CD14-positive monocyte (primary cell): ENCODE measurements around the gene DENND6B. TPM values are rescaled to one million over a fixed set of nuclear protein-coding genes. Genes with fewer than 3 reads are reported as not detected.

Source experiments
- DNase-seq, 3 donors: peaks; one replicate each; pipeline ENCODE4 v3.0.0-alpha.2; 2011 to 2022
- H2AFZ ChIP-seq: 2 replicates; pipeline ENCODE4 v1.6.0; 2012; ENCODE audit warnings: mild to moderate bottlenecking, low read depth, low read length, inconsistent platforms; ENCODE audit not compliant: insufficient read depth, poor library complexity, severe bottlenecking
- H3K27ac ChIP-seq, 2 donors: 1 replicate in 1 of 2; 2 replicates in 1 of 2; pipeline ENCODE4 v1.5.1; 2012 to 2013; ENCODE audit warnings: low read length in 2 of 2, control low read depth in 1 of 2, inconsistent platforms in 1 of 2, low read depth in 1 of 2, mild to moderate bottlenecking in 1 of 2
- H3K27me3 ChIP-seq, 2 donors: one replicate each; pipeline versions ENCODE4 v1.6.0 to v1.6.1; 2011 to 2013; ENCODE audit warnings: low read length in 2 of 2; ENCODE audit not compliant: control insufficient read depth in 2 of 2, insufficient read depth in 2 of 2
- H3K36me3 ChIP-seq, 2 donors: replicated peaks in 1 of 2; 1 replicate in 1 of 2; 2 replicates in 1 of 2; pipeline versions ENCODE4 v1.5.1 to v1.6.1; 2012 to 2013; ENCODE audit warnings: low read length in 2 of 2, control low read depth in 1 of 2, inconsistent platforms in 1 of 2, mild to moderate bottlenecking in 1 of 2; ENCODE audit not compliant: insufficient read depth in 2 of 2, control insufficient read depth in 1 of 2
- H3K4me1 ChIP-seq, 2 donors: 1 replicate in 1 of 2; 2 replicates in 1 of 2; pipeline versions ENCODE4 v1.5.1 to v1.6.1; 2012 to 2013; ENCODE audit warnings: low read length in 2 of 2, control low read depth in 1 of 2, inconsistent platforms in 1 of 2, mild to moderate bottlenecking in 1 of 2, moderate library complexity in 1 of 2; ENCODE audit not compliant: insufficient read depth in 2 of 2, control insufficient read depth in 1 of 2
- H3K4me2 ChIP-seq: replicated peaks from 2 replicates; pipeline ENCODE3; 2012; ENCODE audit warnings: low read length, moderate library complexity, mild to moderate bottlenecking; ENCODE audit not compliant: poor library complexity, severe bottlenecking; ENCODE audit errors: extremely low read depth
- H3K4me3 ChIP-seq, 3 experiments: fragments of 200-600 bp in 1 of 3; sonication (generic) in 1 of 3; replicated peaks in 1 of 3; 1 replicate in 2 of 3; 2 replicates in 1 of 3; pipeline ENCODE4 v1.5.1; 2011 to 2013; ENCODE audit warnings: low read length in 3 of 3, mild to moderate bottlenecking in 3 of 3, control low read depth in 2 of 3, low read depth in 2 of 3, inconsistent platforms in 1 of 3, moderate library complexity in 1 of 3
- H3K79me2 ChIP-seq: 2 replicates; pipeline ENCODE4 v1.6.0; 2012; ENCODE audit warnings: mild to moderate bottlenecking, control low read depth, inconsistent platforms, low read length, moderate library complexity; ENCODE audit not compliant: insufficient read depth
- H3K9ac ChIP-seq: 2 replicates; pipeline ENCODE4 v1.6.0; 2017; ENCODE audit warnings: low read length, mild to moderate bottlenecking; ENCODE audit not compliant: insufficient read depth, poor library complexity, severe bottlenecking
- H3K9me3 ChIP-seq, 2 donors: replicated peaks in 1 of 2; 1 replicate in 1 of 2; 2 replicates in 1 of 2; pipeline versions ENCODE4 v1.5.1 to v1.6.1; 2012 to 2013; ENCODE audit warnings: low read length in 2 of 2, control low read depth in 1 of 2; ENCODE audit not compliant: control insufficient read depth in 1 of 2, insufficient read depth in 1 of 2
- H4K20me1 ChIP-seq: 2 replicates; pipeline ENCODE4 v1.6.0; 2012; ENCODE audit warnings: mild to moderate bottlenecking, low read length, control low read depth, moderate library complexity; ENCODE audit not compliant: insufficient read depth
- H3K27ac Mint-ChIP-seq, 7 donors: one replicate each; pipeline ENCODE4 v1.8.0; 2020; ENCODE audit warnings: mild to moderate bottlenecking in 7 of 7, mixed read lengths in 7 of 7, moderate library complexity in 6 of 7, inconsistent platforms in 2 of 7
- H3K27me3 Mint-ChIP-seq, 3 donors: one replicate each; pipeline ENCODE4 v1.8.0; 2021 to 2022; ENCODE audit warnings: low read depth in 3 of 3, mild to moderate bottlenecking in 3 of 3, mixed read lengths in 3 of 3, moderate library complexity in 3 of 3, inconsistent platforms in 1 of 3
- H3K36me3 Mint-ChIP-seq, 2 donors: one replicate each; pipeline ENCODE4 v1.8.0; 2020; ENCODE audit warnings: mixed read lengths in 2 of 2, inconsistent platforms in 1 of 2, mild to moderate bottlenecking in 1 of 2
- H3K4me1 Mint-ChIP-seq: one replicate; pipeline ENCODE4 v1.8.0; 2020; ENCODE audit warnings: mild to moderate bottlenecking, mixed read lengths
- H3K4me3 Mint-ChIP-seq, 2 donors: one replicate each; pipeline ENCODE4 v1.8.0; 2020; ENCODE audit warnings: mild to moderate bottlenecking in 2 of 2, mixed read lengths in 2 of 2, moderate library complexity in 1 of 2
- H3K9me3 Mint-ChIP-seq, 7 donors: one replicate each; pipeline ENCODE4 v1.8.0; 2020 to 2022; ENCODE audit warnings: mixed read lengths in 7 of 7, mild to moderate bottlenecking in 6 of 7, moderate library complexity in 6 of 7, inconsistent platforms in 2 of 7
- WGBS: methylation state at CpG from one replicate; pipeline ENCODE4 v1.1.5; 2013; ENCODE audit warnings: missing lambda C conversion rate; ENCODE audit not compliant: insufficient coverage; 5-methylcytosine and 5-hydroxymethylcytosine counted together
- intact Hi-C, 2 donors: fragments of 100-400 bp; cut with micrococcal nuclease; formaldehyde crosslinking; loops; one replicate each; pipeline versions ENCODE4 v1.15.0 to v1.15.1; 2023
- polyA plus RNA-seq, 3 donors: library from polyadenylated mRNA; depleted of rRNA in 1 of 3; unstranded in 2 of 3; stranded (reverse) in 1 of 3; fragments of 300-500 nt in 2 of 3; fragments of >200 nt in 1 of 3; fragmentation: Illumina TruSeq in 2 of 3; gene quantifications; 1 replicate in 2 of 3; 2 replicates in 1 of 3; pipeline ENCODE4 v1.2.3, GENCODE V29; 2012 to 2021
- TF ChIP-seq, protein P1 (sequence below): fragments of 200-600 bp; IDR thresholded peaks from one replicate; pipeline ENCODE4 v1.8.0; 2022; ENCODE audit warnings: antibody characterized with exemption, mild to moderate bottlenecking

Gene DENND6B
- polyA plus RNA-seq, 3 donors: 1.7 to 10.6 (median 2.1) TPM

DNA sequence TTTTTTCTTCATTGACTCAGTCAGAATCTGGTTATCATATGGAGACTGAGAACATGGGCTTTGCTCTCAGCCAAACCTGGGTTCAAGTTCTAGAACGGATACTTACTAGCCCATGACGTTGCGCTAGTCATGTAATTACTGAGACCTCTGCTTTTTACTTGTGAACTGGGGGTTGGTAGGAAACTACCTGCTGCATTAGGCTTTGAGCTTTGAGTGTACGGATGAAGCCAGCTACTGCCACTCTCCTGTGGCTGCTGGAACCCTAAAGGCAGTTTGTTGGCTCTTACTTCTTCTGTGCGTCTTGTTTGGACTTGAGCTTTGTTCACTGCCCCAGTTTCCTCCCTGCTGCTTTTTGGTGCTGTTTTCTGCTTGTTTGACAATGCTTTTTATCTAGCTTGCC, 34.4 kb upstream of the DENND6B start:
- no peak overlapping the region for H2AFZ ChIP-seq
- peaks cover 0 to 2% (median 0%) of the 10 kb centered on the region in 7 donors for H3K9me3 Mint-ChIP-seq
- H3K27ac Mint-ChIP-seq: peak overlapping the region in 2 of 7 donors; percentile 26 to 51
- H3K4me3 ChIP-seq: no peak overlapping the region
- peaks cover 95% of the 10 kb centered on the region for H4K20me1 ChIP-seq
- H3K4me2 ChIP-seq: no peak overlapping the region
- H3K4me1 ChIP-seq: no peaks in the 10 kb centered on the region
- H3K27me3 Mint-ChIP-seq: no peaks in the 10 kb centered on the region
- 100% methylated on average over 4 of the region's 5 CpGs for WGBS
- H3K27me3 ChIP-seq: no peaks in the 10 kb centered on the region
- H3K9ac ChIP-seq: no peak overlapping the region
- peaks cover 13% of the 10 kb centered on the region for H3K4me1 Mint-ChIP-seq
- H3K79me2 ChIP-seq: peaks cover 95% of the 10 kb centered on the region
- H3K36me3 ChIP-seq: peaks cover 19 to 48% of the 10 kb centered on the region in 2 donors
- H3K9me3 ChIP-seq: no peaks in the 10 kb centered on the region
- no peak overlapping the region for H3K27ac ChIP-seq
- no peak overlapping the region for H3K4me3 Mint-ChIP-seq
- peaks cover 38 to 47% of the 10 kb centered on the region in 2 donors for H3K36me3 Mint-ChIP-seq
- TF ChIP-seq, protein P1, sequence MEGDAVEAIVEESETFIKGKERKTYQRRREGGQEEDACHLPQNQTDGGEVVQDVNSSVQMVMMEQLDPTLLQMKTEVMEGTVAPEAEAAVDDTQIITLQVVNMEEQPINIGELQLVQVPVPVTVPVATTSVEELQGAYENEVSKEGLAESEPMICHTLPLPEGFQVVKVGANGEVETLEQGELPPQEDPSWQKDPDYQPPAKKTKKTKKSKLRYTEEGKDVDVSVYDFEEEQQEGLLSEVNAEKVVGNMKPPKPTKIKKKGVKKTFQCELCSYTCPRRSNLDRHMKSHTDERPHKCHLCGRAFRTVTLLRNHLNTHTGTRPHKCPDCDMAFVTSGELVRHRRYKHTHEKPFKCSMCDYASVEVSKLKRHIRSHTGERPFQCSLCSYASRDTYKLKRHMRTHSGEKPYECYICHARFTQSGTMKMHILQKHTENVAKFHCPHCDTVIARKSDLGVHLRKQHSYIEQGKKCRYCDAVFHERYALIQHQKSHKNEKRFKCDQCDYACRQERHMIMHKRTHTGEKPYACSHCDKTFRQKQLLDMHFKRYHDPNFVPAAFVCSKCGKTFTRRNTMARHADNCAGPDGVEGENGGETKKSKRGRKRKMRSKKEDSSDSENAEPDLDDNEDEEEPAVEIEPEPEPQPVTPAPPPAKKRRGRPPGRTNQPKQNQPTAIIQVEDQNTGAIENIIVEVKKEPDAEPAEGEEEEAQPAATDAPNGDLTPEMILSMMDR: no peak
- intact Hi-C loops: no loop called here
- DNase-seq: no peak

DNA sequence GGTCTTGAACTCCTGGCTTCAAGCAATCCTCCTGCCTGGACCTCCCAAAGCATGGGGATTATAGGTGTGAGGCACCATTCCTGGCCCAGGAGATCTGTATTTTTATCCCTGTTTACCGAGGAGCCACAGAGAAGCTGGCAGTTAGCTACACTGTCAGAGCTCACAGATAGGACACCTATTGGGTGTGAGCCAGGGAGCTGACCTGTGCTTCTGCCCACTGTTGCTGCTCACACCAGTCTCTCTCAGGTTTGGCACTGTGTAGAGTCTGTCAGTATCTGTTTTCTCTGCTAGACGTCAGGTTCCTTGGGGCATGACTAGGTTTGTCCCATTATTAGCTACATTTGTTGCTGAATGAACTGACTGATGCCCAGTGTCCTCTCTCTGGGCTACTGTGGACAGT, 33.8 kb upstream of the DENND6B start:
- DNase-seq: no peak
- TF ChIP-seq, protein P1: no peak
- Histone ChIP-seq H3K4me3 (no peak overlapping the region), H3K9ac (no peak overlapping the region), H3K9me3 (no peaks in the 10 kb centered on the region), H3K27me3 (no peaks in the 10 kb centered on the region), H3K4me1 (no peaks in the 10 kb centered on the region), H2AFZ (no peak overlapping the region), H3K4me2 (no peak overlapping the region), H4K20me1 (peaks cover 90% of the 10 kb centered on the region), H3K79me2 (peaks cover 89% of the 10 kb centered on the region), H3K36me3 (peaks cover 20 to 48% of the 10 kb centered on the region in 2 donors), H3K27ac (no peak overlapping the region)
- Mint-ChIP-seq H3K4me3 (no peak overlapping the region), H3K27me3 (no peaks in the 10 kb centered on the region), H3K4me1 (peaks cover 13% of the 10 kb centered on the region), H3K9me3 (peaks cover 0 to 2% (median 0%) of the 10 kb centered on the region in 7 donors), H3K27ac (no peak overlapping the region), H3K36me3 (peaks cover 37 to 51% of the 10 kb centered on the region in 2 donors)
- intact Hi-C loops: no loop called here
- 100% methylated on average over 2 of the region's 2 CpGs for WGBS
